Measurements from ENCODE around the gene EHBP1.
"Not testable (repeated sequence)": the region's sequence is repeated elsewhere in the genome, so short reads cannot be mapped to it uniquely, and the experiment has no call there.

Gene EHBP1

GRCh38 chr2:63054841-63055225, 349.3 kb downstream of the EHBP1 start:
- DNase-seq = no peak

- no peak for DNase-seq
These were observed 350.0 kb downstream of the EHBP1 start for GRCh38 chr2:63055226-63056106.

- DNase-seq = no peak
These were observed 350.9 kb downstream of the EHBP1 start for GRCh38 chr2:63056107-63057050.

GRCh38 chr2:63057249-63058143, 352.0 kb downstream of the EHBP1 start:
- no peak for DNase-seq

GRCh38 chr2:63058144-63058920, 352.8 kb downstream of the EHBP1 start:
- no peak for DNase-seq

GRCh38 chr2:63058921-63059792, 353.6 kb downstream of the EHBP1 start:
- DNase-seq = no peak

- DNase-seq = no peak
These were observed 354.4 kb downstream of the EHBP1 start for GRCh38 chr2:63059793-63060471.

GRCh38 chr2:63060472-63060991, 355.0 kb downstream of the EHBP1 start:
- no peak for DNase-seq

GRCh38 chr2:63064197-63064596, 358.7 kb downstream of the EHBP1 start:
- DNase-seq = no peak

- no peak for DNase-seq
These were observed 359.1 kb downstream of the EHBP1 start for GRCh38 chr2:63064661-63065060.

- DNase-seq = no peak
These were observed 360.8 kb downstream of the EHBP1 start for GRCh38 chr2:63066265-63066664.

- no peak for DNase-seq
These were observed 361.3 kb downstream of the EHBP1 start for GRCh38 chr2:63066838-63067237.

- DNase-seq = no peak
These were observed 366.2 kb downstream of the EHBP1 start for GRCh38 chr2:63071664-63072063.

GRCh38 chr2:63073994-63074393, 368.5 kb downstream of the EHBP1 start:
- no peak for DNase-seq

- not testable (repeated sequence) for DNase-seq
These were observed 368.9 kb downstream of the EHBP1 start for GRCh38 chr2:63074399-63074798.

- DNase-seq = no peak
These were observed 373.5 kb downstream of the EHBP1 start for GRCh38 chr2:63078852-63079606.

- no peak for DNase-seq
These were observed 375.9 kb downstream of the EHBP1 start for GRCh38 chr2:63081404-63081803.

- DNase-seq = no peak
These were observed 381.2 kb downstream of the EHBP1 start for GRCh38 chr2:63086687-63087086.

- no peak for DNase-seq
These were observed 386.9 kb downstream of the EHBP1 start for GRCh38 chr2:63092401-63092800.
